ENCODE results near the gene NIBAN1. TPM values are rescaled to one million over a fixed set of nuclear protein-coding genes. Genes with fewer than 3 reads are reported as not detected.

Gene NIBAN1
- total RNA-seq, 2 experiments from 2014 or later: 68.8 to 71.7 TPM

- no peaks in the 10 kb centered on the region for H3K27me3 Mint-ChIP-seq
- peaks cover 47% of the 10 kb centered on the region for H3K36me3 Mint-ChIP-seq (ENCODE audit: low read depth)
- no peak for DNase-seq
- no peak overlapping the region for H3K4me3 Mint-ChIP-seq
- POLR2A ChIA-PET: interaction anchor here (1.1 kb wide), 1 partner anchor 38 kb away, joined by 4 read pairs; the partner anchor contains the start of gene NIBAN1
- H3K9me3 Mint-ChIP-seq: peaks cover 3% of the 10 kb centered on the region
- peaks cover 8% of the 10 kb centered on the region for H3K4me1 Mint-ChIP-seq
- CTCF ChIA-PET: no interaction called here
- H3K27ac Mint-ChIP-seq: no peak overlapping the region
Measured at GRCh38 chr1:184935920-184936798, 38.1 kb downstream of the NIBAN1 start.

- Mint-ChIP-seq H3K36me3 (ENCODE audit: low read depth) (peaks cover 49% of the 10 kb centered on the region), H3K4me1 (peaks cover 12% of the 10 kb centered on the region), H3K4me3 (no peak overlapping the region), H3K27ac (no peak overlapping the region), H3K27me3 (no peaks in the 10 kb centered on the region), H3K9me3 (peaks cover 3% of the 10 kb centered on the region)
- POLR2A ChIA-PET: no interaction called here
- CTCF ChIA-PET: no interaction called here
- DNase-seq: no peak
Measured at GRCh38 chr1:184933944-184934343, 40.4 kb downstream of the NIBAN1 start.

GRCh38 chr1:184932319-184932718 lies 42.0 kb downstream of the NIBAN1 start:
- Mint-ChIP-seq H3K4me3 (no peak overlapping the region), H3K27me3 (no peaks in the 10 kb centered on the region), H3K36me3 (ENCODE audit: low read depth) (peaks cover 58% of the 10 kb centered on the region), H3K9me3 (peaks cover 3% of the 10 kb centered on the region), H3K27ac (no peak overlapping the region), H3K4me1 (peaks cover 12% of the 10 kb centered on the region)
- ChIA-PET CTCF (no interaction called here), POLR2A (no interaction called here)
- DNase-seq: no peak

- peaks cover 6% of the 10 kb centered on the region for H3K9me3 Mint-ChIP-seq
- no peak for DNase-seq
- no peak overlapping the region for H3K4me3 Mint-ChIP-seq
- no peaks in the 10 kb centered on the region for H3K27me3 Mint-ChIP-seq
- POLR2A ChIA-PET: no interaction called here
- H3K36me3 Mint-ChIP-seq (ENCODE audit: low read depth): peaks cover 63% of the 10 kb centered on the region
- CTCF ChIA-PET: no interaction called here
- H3K4me1 Mint-ChIP-seq: peaks cover 12% of the 10 kb centered on the region
- H3K27ac Mint-ChIP-seq: no peak overlapping the region
Measured at GRCh38 chr1:184931566-184931965, 42.7 kb downstream of the NIBAN1 start.

- Mint-ChIP-seq H3K4me1 (peaks cover 12% of the 10 kb centered on the region), H3K27ac (no peak overlapping the region), H3K4me3 (no peak overlapping the region), H3K36me3 (ENCODE audit: low read depth) (peaks cover 54% of the 10 kb centered on the region), H3K27me3 (no peaks in the 10 kb centered on the region), H3K9me3 (peaks cover 6% of the 10 kb centered on the region)
- CTCF ChIA-PET: no interaction called here
- no peak for DNase-seq
- POLR2A ChIA-PET: no interaction called here
Measured at GRCh38 chr1:184930645-184931044, 43.7 kb downstream of the NIBAN1 start.

- H3K36me3 Mint-ChIP-seq (ENCODE audit: low read depth): peaks cover 54% of the 10 kb centered on the region
- ChIA-PET POLR2A (no interaction called here), CTCF (no interaction called here)
- H3K27ac Mint-ChIP-seq: no peak overlapping the region
- no peaks in the 10 kb centered on the region for H3K27me3 Mint-ChIP-seq
- H3K4me3 Mint-ChIP-seq: no peak overlapping the region
- H3K9me3 Mint-ChIP-seq: peaks cover 6% of the 10 kb centered on the region
- DNase-seq: no peak
- peaks cover 12% of the 10 kb centered on the region for H3K4me1 Mint-ChIP-seq
Measured at GRCh38 chr1:184930232-184930631, 44.1 kb downstream of the NIBAN1 start.

GRCh38 chr1:184929711-184930202 lies 44.6 kb downstream of the NIBAN1 start:
- ChIA-PET POLR2A (no interaction called here), CTCF (no interaction called here)
- Mint-ChIP-seq H3K4me1 (peaks cover 12% of the 10 kb centered on the region), H3K4me3 (no peak overlapping the region), H3K27me3 (no peaks in the 10 kb centered on the region), H3K36me3 (ENCODE audit: low read depth) (peaks cover 54% of the 10 kb centered on the region), H3K27ac (no peak overlapping the region), H3K9me3 (peaks cover 6% of the 10 kb centered on the region)
- DNase-seq: no peak

GRCh38 chr1:184928394-184928793 lies 45.9 kb downstream of the NIBAN1 start:
- H3K27me3 Mint-ChIP-seq: no peaks in the 10 kb centered on the region
- CTCF ChIA-PET: no interaction called here

More at GRCh38 chr1:184928394-184928793, 45.9 kb downstream of the NIBAN1 start:
- Mint-ChIP-seq H3K4me1 (peaks cover 12% of the 10 kb centered on the region), H3K4me3 (no peak overlapping the region), H3K9me3 (peaks cover 3% of the 10 kb centered on the region), H3K27ac (no peak overlapping the region), H3K36me3 (ENCODE audit: low read depth) (peaks cover 42% of the 10 kb centered on the region)
- no peak for DNase-seq
- POLR2A ChIA-PET: no interaction called here

Other genes starting within 250 kb of the NIBAN1 start
- 10 to 100 TPM; 39.3 to 42.9 TPM for gene EDEM3, start 219.7 kb downstream of the NIBAN1 start, total RNA-seq
- 10 to 100 TPM; 19.7 to 20.0 TPM for gene RNF2, start 71.0 kb upstream of the NIBAN1 start, total RNA-seq
- gene TRMT1L, start 182.4 kb upstream of the NIBAN1 start, total RNA-seq: 10 to 100 TPM; 29.8 to 35.8 TPM
- gene SWT1, start 182.7 kb upstream of the NIBAN1 start, total RNA-seq: 1 to 10 TPM; 4.8 to 5.0 TPM

Data from activated CD4-positive, alpha-beta memory T cell treated with anti-CD3 and anti-CD28 coated beads, Interleukin-2, amount 10 ng/mL, durations not matched to agents 7 days and 5 days (primary cell).